T-helper 2 cell treated with Interferon-gamma antibody and Interleukin-4, amounts not matched to agents 5 μg/mL and 100 μg/mL, for 36 hours (primary cell): Measurements from ENCODE around the gene MYH14.

ENCODE experiments used
- DNase-seq: peaks from one replicate; pipeline ENCODE4 v3.0.0; 2021; ENCODE audit warnings: low spot score
- H3K27ac Mint-ChIP-seq: one replicate; pipeline ENCODE4 v1.8.0; 2021; ENCODE audit warnings: mild to moderate bottlenecking, mixed read lengths
- H3K27me3 Mint-ChIP-seq: one replicate; pipeline ENCODE4 v1.8.0; 2021; ENCODE audit warnings: low read depth, mixed read lengths
- H3K36me3 Mint-ChIP-seq: one replicate; pipeline ENCODE4 v1.8.0; 2021; ENCODE audit warnings: low read depth, mixed read lengths
- H3K4me1 Mint-ChIP-seq: one replicate; pipeline ENCODE4 v1.8.0; 2021; ENCODE audit warnings: low read depth, mixed read lengths
- H3K4me3 Mint-ChIP-seq: one replicate; pipeline ENCODE4 v1.8.0; 2022; ENCODE audit warnings: mild to moderate bottlenecking, moderate library complexity, mixed read lengths
- H3K9me3 Mint-ChIP-seq: one replicate; pipeline ENCODE4 v1.8.0; 2021; ENCODE audit warnings: mixed read lengths

The MYH14 gene

GRCh38 chr19:50248413-50248812 is 45.0 kb downstream of the MYH14 start:
- Mint-ChIP-seq H3K27me3 (no peaks in the 10 kb centered on the region), H3K4me3 (no peak overlapping the region), H3K36me3 (no peaks in the 10 kb centered on the region), H3K4me1 (no peaks in the 10 kb centered on the region), H3K27ac (no peak overlapping the region), H3K9me3 (peaks cover 10% of the 10 kb centered on the region)
- DNase-seq = no peak

- Mint-ChIP-seq H3K9me3 (peaks cover 11% of the 10 kb centered on the region), H3K4me3 (no peak overlapping the region), H3K36me3 (no peaks in the 10 kb centered on the region), H3K27ac (no peak overlapping the region), H3K4me1 (no peaks in the 10 kb centered on the region), H3K27me3 (no peaks in the 10 kb centered on the region)
- no peak for DNase-seq
Measured at GRCh38 chr19:50248826-50249225, 45.4 kb downstream of the MYH14 start.

GRCh38 chr19:50249636-50250035 is 46.2 kb downstream of the MYH14 start:
- Mint-ChIP-seq H3K36me3 (no peaks in the 10 kb centered on the region), H3K27me3 (no peaks in the 10 kb centered on the region), H3K9me3 (peaks cover 11% of the 10 kb centered on the region), H3K4me3 (no peak overlapping the region), H3K4me1 (no peaks in the 10 kb centered on the region), H3K27ac (no peak overlapping the region)
- no peak for DNase-seq

GRCh38 chr19:50250450-50251136 is 47.2 kb downstream of the MYH14 start:
- no peaks in the 10 kb centered on the region for H3K36me3 Mint-ChIP-seq
- peaks cover 17% of the 10 kb centered on the region for H3K9me3 Mint-ChIP-seq
- no peak overlapping the region for H3K27ac Mint-ChIP-seq
- no peak overlapping the region for H3K4me3 Mint-ChIP-seq
- no peak for DNase-seq
- H3K27me3 Mint-ChIP-seq = no peaks in the 10 kb centered on the region
- H3K4me1 Mint-ChIP-seq = no peaks in the 10 kb centered on the region

GRCh38 chr19:50252111-50252886 is 48.9 kb downstream of the MYH14 start:
- no peaks in the 10 kb centered on the region for H3K4me1 Mint-ChIP-seq
- H3K27me3 Mint-ChIP-seq = no peaks in the 10 kb centered on the region
- H3K4me3 Mint-ChIP-seq = no peak overlapping the region
- H3K36me3 Mint-ChIP-seq = no peaks in the 10 kb centered on the region
- H3K27ac Mint-ChIP-seq = no peak overlapping the region
- DNase-seq = no peak
- H3K9me3 Mint-ChIP-seq = peaks cover 17% of the 10 kb centered on the region

GRCh38 chr19:50252887-50253268 is 49.5 kb downstream of the MYH14 start:
- peaks cover 17% of the 10 kb centered on the region for H3K9me3 Mint-ChIP-seq
- H3K4me1 Mint-ChIP-seq = no peaks in the 10 kb centered on the region
- H3K4me3 Mint-ChIP-seq = no peak overlapping the region
- no peaks in the 10 kb centered on the region for H3K36me3 Mint-ChIP-seq
- DNase-seq = no peak
- H3K27me3 Mint-ChIP-seq = no peaks in the 10 kb centered on the region
- no peak overlapping the region for H3K27ac Mint-ChIP-seq

GRCh38 chr19:50255115-50255514 is 51.7 kb downstream of the MYH14 start:
- no peak for DNase-seq
- no peaks in the 10 kb centered on the region for H3K36me3 Mint-ChIP-seq
- H3K9me3 Mint-ChIP-seq = peaks cover 17% of the 10 kb centered on the region
- no peaks in the 10 kb centered on the region for H3K4me1 Mint-ChIP-seq
- no peak overlapping the region for H3K27ac Mint-ChIP-seq
- no peak overlapping the region for H3K4me3 Mint-ChIP-seq
- H3K27me3 Mint-ChIP-seq = no peaks in the 10 kb centered on the region

GRCh38 chr19:50257141-50257540 is 53.7 kb downstream of the MYH14 start:
- Mint-ChIP-seq H3K36me3 (no peaks in the 10 kb centered on the region), H3K9me3 (peaks cover 14% of the 10 kb centered on the region), H3K27me3 (no peaks in the 10 kb centered on the region), H3K4me3 (no peak overlapping the region), H3K27ac (no peak overlapping the region), H3K4me1 (no peaks in the 10 kb centered on the region)
- DNase-seq = no peak

GRCh38 chr19:50258918-50259372 is 55.5 kb downstream of the MYH14 start:
- Mint-ChIP-seq H3K36me3 (no peaks in the 10 kb centered on the region), H3K4me1 (no peaks in the 10 kb centered on the region)

GRCh38 chr19:50261446-50261970 is 58.1 kb downstream of the MYH14 start:
- DNase-seq = no peak
- Mint-ChIP-seq H3K4me3 (no peak overlapping the region), H3K36me3 (no peaks in the 10 kb centered on the region), H3K4me1 (no peaks in the 10 kb centered on the region), H3K27ac (no peak overlapping the region), H3K27me3 (no peaks in the 10 kb centered on the region), H3K9me3 (no peaks in the 10 kb centered on the region)

More at GRCh38 chr19:50258918-50259372, 55.5 kb downstream of the MYH14 start:
- DNase-seq = no peak
- H3K27ac Mint-ChIP-seq = no peak overlapping the region
- H3K9me3 Mint-ChIP-seq = peaks cover 6% of the 10 kb centered on the region
- no peaks in the 10 kb centered on the region for H3K27me3 Mint-ChIP-seq
- H3K4me3 Mint-ChIP-seq = no peak overlapping the region

GRCh38 chr19:50263176-50263575 is 59.8 kb downstream of the MYH14 start:
- Mint-ChIP-seq H3K27ac (no peak overlapping the region), H3K9me3 (no peaks in the 10 kb centered on the region), H3K4me3 (no peak overlapping the region), H3K27me3 (peaks cover 4% of the 10 kb centered on the region), H3K4me1 (no peaks in the 10 kb centered on the region), H3K36me3 (no peaks in the 10 kb centered on the region)
- no peak for DNase-seq

GRCh38 chr19:50264483-50265186 is 61.2 kb downstream of the MYH14 start:
- peaks cover 4% of the 10 kb centered on the region for H3K27me3 Mint-ChIP-seq
- DNase-seq = no peak
- no peaks in the 10 kb centered on the region for H3K9me3 Mint-ChIP-seq
- H3K27ac Mint-ChIP-seq = no peak overlapping the region
- no peak overlapping the region for H3K4me3 Mint-ChIP-seq
- no peaks in the 10 kb centered on the region for H3K4me1 Mint-ChIP-seq
- H3K36me3 Mint-ChIP-seq = no peaks in the 10 kb centered on the region

- H3K36me3 Mint-ChIP-seq = no peaks in the 10 kb centered on the region
- no peaks in the 10 kb centered on the region for H3K9me3 Mint-ChIP-seq
- no peak overlapping the region for H3K27ac Mint-ChIP-seq
Measured at GRCh38 chr19:50266041-50266440, 62.6 kb downstream of the MYH14 start.

GRCh38 chr19:50266896-50267295 is 63.5 kb downstream of the MYH14 start:
- Mint-ChIP-seq H3K27ac (no peak overlapping the region), H3K36me3 (no peaks in the 10 kb centered on the region), H3K4me3 (no peak overlapping the region), H3K27me3 (peaks cover 4% of the 10 kb centered on the region), H3K9me3 (no peaks in the 10 kb centered on the region), H3K4me1 (no peaks in the 10 kb centered on the region)
- DNase-seq = no peak

More at GRCh38 chr19:50266041-50266440, 62.6 kb downstream of the MYH14 start:
- DNase-seq = no peak
- Mint-ChIP-seq H3K27me3 (peaks cover 4% of the 10 kb centered on the region), H3K4me1 (no peaks in the 10 kb centered on the region), H3K4me3 (no peak overlapping the region)
